DOHH2 (cell line): ENCODE measurements around the gene LANCL1.

Source experiments
- CTCF ChIP-seq: fragments of 200-600 bp; sonication (generic); IDR thresholded peaks from one replicate; pipeline ENCODE4 v1.5.1; 2014; ENCODE audit warnings: antibody characterized with exemption, mild to moderate bottlenecking, low read depth, low read length; ENCODE audit not compliant: poor library complexity, severe bottlenecking
- EZH2phosphoT487 ChIP-seq: fragments of 200-600 bp; sonication (generic); IDR thresholded peaks from 2 replicates; pipeline ENCODE4 v1.6.1; 2017; ENCODE audit warnings: borderline replicate concordance, mild to moderate bottlenecking, antibody characterized with exemption, low read length, moderate library complexity, mixed read lengths

- TF ChIP-seq CTCF: no peak
- no peak for TF ChIP-seq EZH2phosphoT487
Observed at GRCh38 chr2:210445732-210446131, 30.8 kb downstream of the LANCL1 start.
